ENCODE data around the gene MPO.

Gene MPO

GRCh38 chr17:58233543-58233942 is 47.2 kb downstream of the MPO start:
- no peak for DNase-seq (ENCODE audit: low read depth in 2 of 2, low spot score in 1 of 2)

- no peak for DNase-seq (ENCODE audit: low read depth in 2 of 2, low spot score in 1 of 2)
Observed at GRCh38 chr17:58232707-58233156, 48.0 kb downstream of the MPO start.

GRCh38 chr17:58231641-58232040 is 49.1 kb downstream of the MPO start:
- DNase-seq (ENCODE audit: low read depth in 2 of 2, low spot score in 1 of 2) = no peak

GRCh38 chr17:58229881-58230280 is 50.9 kb downstream of the MPO start:
- no peak for DNase-seq (ENCODE audit: low read depth in 2 of 2, low spot score in 1 of 2)

- no peak for DNase-seq (ENCODE audit: low read depth in 2 of 2, low spot score in 1 of 2)
Observed at GRCh38 chr17:58229384-58229783, 51.4 kb downstream of the MPO start.

- no peak for DNase-seq (ENCODE audit: low read depth in 2 of 2, low spot score in 1 of 2)
Observed at GRCh38 chr17:58228679-58229078, 52.1 kb downstream of the MPO start.

GRCh38 chr17:58227733-58228132 is 53.0 kb downstream of the MPO start:
- DNase-seq (ENCODE audit: low read depth in 2 of 2, low spot score in 1 of 2) = no peak

- DNase-seq (ENCODE audit: low read depth in 2 of 2, low spot score in 1 of 2) = no peak
Observed at GRCh38 chr17:58224315-58224714, 56.4 kb downstream of the MPO start.
